WERI-Rb-1 (cell line): Measurements from ENCODE around the gene NAP1L4.

Experiments used
- DNase-seq: peaks from one replicate; pipeline ENCODE4 v3.0.0-alpha.2; 2020
- H3K27ac ChIP-seq: fragments of 250-450 bp; sonication (Bioruptor Pico); 2 replicates; pipeline ENCODE4 v1.5.1; 2020; ENCODE audit warnings: mild to moderate bottlenecking, moderate library complexity
- H3K27me3 ChIP-seq: fragments of 250-450 bp; sonication (Bioruptor Pico); 2 replicates; pipeline ENCODE4 v1.5.1; 2021; ENCODE audit warnings: mild to moderate bottlenecking, low read depth, moderate library complexity; ENCODE audit not compliant: insufficient read depth, severe bottlenecking
- H3K36me3 ChIP-seq: fragments of 250-450 bp; sonication (Bioruptor Pico); 2 replicates; pipeline ENCODE4 v1.5.1; 2020; ENCODE audit warnings: mild to moderate bottlenecking, moderate library complexity
- H3K4me3 ChIP-seq: 2 replicates; pipeline ENCODE4 v1.5.1; 2011; ENCODE audit warnings: low read depth, mild to moderate bottlenecking, control low read depth, low read length
- H3K9me3 ChIP-seq: fragments of 250-450 bp; sonication (Bioruptor Pico); 2 replicates; pipeline ENCODE4 v1.5.1; 2021; ENCODE audit warnings: mild to moderate bottlenecking, moderate library complexity; ENCODE audit not compliant: severe bottlenecking
- CTCF ChIP-seq: IDR thresholded peaks from 2 replicates; pipeline ENCODE4 v1.5.1; 2011; ENCODE audit warnings: low read depth, mild to moderate bottlenecking, control low read depth, inconsistent platforms, low read length

The NAP1L4 gene

GRCh38 chr11:2899080-2899783 is 92.9 kb downstream of the NAP1L4 start:
- H3K9me3 ChIP-seq = no peaks in the 10 kb centered on the region
- no peaks in the 10 kb centered on the region for H3K27me3 ChIP-seq
- no peaks in the 10 kb centered on the region for H3K36me3 ChIP-seq
- no peak overlapping the region for H3K27ac ChIP-seq
- H3K4me3 ChIP-seq = no peak overlapping the region
- no peak for TF ChIP-seq CTCF
- DNase-seq = no peak

- Histone ChIP-seq H3K27ac (no peak overlapping the region), H3K4me3 (no peak overlapping the region), H3K9me3 (no peaks in the 10 kb centered on the region), H3K36me3 (no peaks in the 10 kb centered on the region), H3K27me3 (no peaks in the 10 kb centered on the region)
- DNase-seq = no peak
- TF ChIP-seq CTCF = no peak
Observed at GRCh38 chr11:2898366-2899079, 93.6 kb downstream of the NAP1L4 start.

DNA sequence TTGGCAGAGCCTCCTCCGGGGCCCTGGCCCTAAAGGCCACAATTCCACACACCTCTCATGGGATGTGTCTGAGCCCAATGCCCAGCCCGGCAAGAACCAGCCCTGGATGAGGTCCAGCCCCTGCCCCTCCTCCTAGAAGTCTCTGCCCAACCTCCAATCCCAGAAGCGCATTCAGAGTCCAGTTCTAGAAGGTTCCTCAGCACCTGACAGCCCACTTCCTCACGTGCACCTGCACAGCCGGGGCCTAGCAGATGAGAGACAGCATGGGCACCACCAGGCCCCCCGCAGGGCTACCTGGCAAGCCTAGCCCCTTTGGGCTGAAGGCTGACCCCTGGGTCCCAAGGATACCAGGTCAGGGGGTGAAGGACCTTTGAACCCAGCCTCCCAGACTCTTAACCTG is 95.1 kb downstream of the NAP1L4 start:
- Histone ChIP-seq H3K4me3 (no peak overlapping the region), H3K27me3 (no peaks in the 10 kb centered on the region), H3K36me3 (no peaks in the 10 kb centered on the region), H3K9me3 (no peaks in the 10 kb centered on the region), H3K27ac (no peak overlapping the region)
- DNase-seq = no peak
- TF ChIP-seq CTCF = no peak

GRCh38 chr11:2896047-2896446 is 96.1 kb downstream of the NAP1L4 start:
- Histone ChIP-seq H3K9me3 (no peaks in the 10 kb centered on the region), H3K36me3 (no peaks in the 10 kb centered on the region), H3K27ac (no peak overlapping the region), H3K27me3 (no peaks in the 10 kb centered on the region), H3K4me3 (no peak overlapping the region)
- no peak for TF ChIP-seq CTCF
- no peak for DNase-seq
